K562 (cell line): ENCODE data around the gene DNAH17.

Experiments
- CTCF ChIP-seq, 3 experiments: IDR thresholded peaks in 2 of 3; conservative IDR thresholded peaks in 1 of 3; 2 replicates each; pipeline ENCODE4 v1.5.1; 2011 to 2012; ENCODE audit warnings: low read length in 3 of 3, mild to moderate bottlenecking in 3 of 3, control low read depth in 2 of 3, improper control_type of control experiment in 1 of 3, inconsistent platforms in 1 of 3, low read depth in 1 of 3, mixed read lengths in 1 of 3, moderate library complexity in 1 of 3; ENCODE audit not compliant: insufficient read depth in 2 of 3
- GMEB1 ChIP-seq: fragments of 250-450 bp; sonication (Bioruptor Pico); IDR thresholded peaks from 2 replicates; pipeline ENCODE4 v1.4.0; 2020; ENCODE audit warnings: mild to moderate bottlenecking
- POLR2A ChIP-seq: fragments of 450-650 bp; conservative IDR thresholded peaks from 2 replicates; pipeline ENCODE4 v1.6.1; 2016

GRCh38 chr17:78535273-78536197 is 41.7 kb downstream of the DNAH17 start:
- no peak for TF ChIP-seq POLR2A
- TF ChIP-seq GMEB1 = no peak
- TF ChIP-seq CTCF (IDR thresholded peaks at IDR 0.05 in 2 of 3, conservative IDR thresholded peaks at IDR 0.05 in 1 of 3; ENCODE audit: insufficient read depth in 2 of 3, low read depth in 1 of 3, low read length in 3 of 3) = no peak
